Psoas muscle (tissue), 8 donors: ENCODE measurements around the gene HOMER1. TPM values are rescaled to one million over a fixed set of nuclear protein-coding genes. Genes with fewer than 3 reads are reported as not detected.
"Not testable (repeated sequence)": the region's sequence is repeated elsewhere in the genome, so short reads cannot be mapped to it uniquely, and the experiment has no call there.

Experiments used
- ATAC-seq, 4 donors: fragments of 200-7000 bp; cut with Tn5 transposase; one replicate each; pipeline ENCODE4 v1.9.1; 2020; ENCODE audit warnings: moderate library complexity in 3 of 4, mild to moderate bottlenecking in 2 of 4
- DNase-seq, 2 donors: peaks; one replicate each; pipeline ENCODE4 v3.0.0-alpha.2; 2020
- H3K27ac ChIP-seq: fragments of 200-600 bp; one replicate; pipeline ENCODE4 v1.8.0; 2022
- H3K27me3 ChIP-seq, 3 donors: fragments of 200-600 bp in 1 of 3; one replicate each; pipeline versions ENCODE4 v1.6.1 to v1.8.0; 2013 to 2022; ENCODE audit warnings: low read length in 2 of 3, mild to moderate bottlenecking in 2 of 3, moderate library complexity in 1 of 3; ENCODE audit not compliant: insufficient read depth in 3 of 3
- H3K36me3 ChIP-seq, 2 donors: fragments of 200-600 bp in 1 of 2; one replicate each; pipeline versions ENCODE4 v1.6.1 to v1.8.0; 2013 to 2022; ENCODE audit warnings: low read depth in 1 of 2, mild to moderate bottlenecking in 1 of 2, moderate library complexity in 1 of 2; ENCODE audit not compliant: insufficient read depth in 1 of 2
- H3K4me1 ChIP-seq: fragments of 200-600 bp; one replicate; pipeline ENCODE4 v1.8.0; 2022
- H3K4me3 ChIP-seq: fragments of 200-600 bp; one replicate; pipeline ENCODE4 v1.8.0; 2022; ENCODE audit warnings: mild to moderate bottlenecking
- H3K9me3 ChIP-seq: fragments of 200-600 bp; one replicate; pipeline ENCODE4 v1.8.0; 2022
- WGBS, 3 donors: extraction: QIAGEN DNeasy Blood & Tissue Kit; methylation state at CpG; one replicate each; pipeline versions ENCODE4 v1.1.6 to v1.1.7; 2013; 5-methylcytosine and 5-hydroxymethylcytosine counted together
- intact Hi-C, 2 donors: fragments of 100-400 bp; cut with DNase I; formaldehyde crosslinking; loops; one replicate each; pipeline versions ENCODE4 v1.11.0 to v1.14.2; 2022
- polyA plus RNA-seq, 3 donors: library from polyadenylated mRNA; stranded (reverse); fragments of 200-250 nt; gene quantifications; one replicate each; pipeline ENCODE4 v1.2.3, GENCODE V29; 2013
- total RNA-seq, 4 donors: library from RNA; stranded (reverse); fragmentation: NEBNext Ultra II Directional in 2 of 4; extraction: Animal tissue kit (Norgen Biotek cat#: 25700) in 2 of 4; gene quantifications; one replicate each; pipeline versions ENCODE4 v1.2.1 to v1.2.4, GENCODE V29; 2021 to 2023
- TF ChIP-seq, protein P1 (sequence below): fragments of 200-600 bp; IDR thresholded peaks from one replicate; pipeline ENCODE4 v1.8.0; 2022; ENCODE audit warnings: antibody characterized with exemption
- donor health status: healthy with polysubstance abuse.
- donor health status: DM: no; HTN: no; CAD: no; lungs with moderate emphysema.
- donor health status: Bipolar disorder and iron deficiency.
- donor health status: healthy.
- donor health status: DM: yes; HTN: yes; CAD: no.
- donor health status: DM: no; HTN: no; CAD: no.
- donor health status: DM: no; HTN: no; CAD: no.
- donor health status: DM: yes; HTN: yes; CAD: no.

HOMER1 gene
- total and polyA plus RNA-seq, 7 donors, result 3.2 to 52.4 (median 34.3) TPM

DNA sequence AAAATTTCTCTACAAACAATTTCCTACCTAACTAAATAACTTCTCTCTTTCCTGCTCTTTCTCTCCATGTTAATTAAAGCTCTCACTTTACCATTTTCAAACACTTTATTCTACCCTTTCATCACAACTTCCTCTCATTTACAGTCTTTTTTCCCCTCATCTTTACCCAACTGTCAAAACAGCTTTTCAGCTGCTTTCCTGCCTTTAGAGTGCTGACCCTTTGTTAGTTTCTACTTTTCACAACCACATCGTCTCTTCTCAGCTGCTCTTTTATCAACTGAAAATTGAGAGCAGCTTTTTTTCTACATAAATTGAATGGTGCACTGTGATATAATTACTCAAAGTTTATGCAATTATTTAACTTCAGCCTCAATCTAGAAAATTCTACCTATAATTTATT, 3.1 kb upstream of the HOMER1 start:
- Histone ChIP-seq H3K27me3 (no peaks in the 10 kb centered on the region), H3K27ac (no peak overlapping the region), H3K4me1 (no peaks in the 10 kb centered on the region), H3K4me3 (no peak overlapping the region), H3K36me3 (no peaks in the 10 kb centered on the region), H3K9me3 (no peaks in the 10 kb centered on the region)
- intact Hi-C loops, result no loop called here
- DNase-seq (no peak), ATAC-seq (no peak)
- 32 to 59% (median 55%) methylated on average over 1 of the region's 1 CpG for WGBS, 3 donors
- TF ChIP-seq, protein P1, sequence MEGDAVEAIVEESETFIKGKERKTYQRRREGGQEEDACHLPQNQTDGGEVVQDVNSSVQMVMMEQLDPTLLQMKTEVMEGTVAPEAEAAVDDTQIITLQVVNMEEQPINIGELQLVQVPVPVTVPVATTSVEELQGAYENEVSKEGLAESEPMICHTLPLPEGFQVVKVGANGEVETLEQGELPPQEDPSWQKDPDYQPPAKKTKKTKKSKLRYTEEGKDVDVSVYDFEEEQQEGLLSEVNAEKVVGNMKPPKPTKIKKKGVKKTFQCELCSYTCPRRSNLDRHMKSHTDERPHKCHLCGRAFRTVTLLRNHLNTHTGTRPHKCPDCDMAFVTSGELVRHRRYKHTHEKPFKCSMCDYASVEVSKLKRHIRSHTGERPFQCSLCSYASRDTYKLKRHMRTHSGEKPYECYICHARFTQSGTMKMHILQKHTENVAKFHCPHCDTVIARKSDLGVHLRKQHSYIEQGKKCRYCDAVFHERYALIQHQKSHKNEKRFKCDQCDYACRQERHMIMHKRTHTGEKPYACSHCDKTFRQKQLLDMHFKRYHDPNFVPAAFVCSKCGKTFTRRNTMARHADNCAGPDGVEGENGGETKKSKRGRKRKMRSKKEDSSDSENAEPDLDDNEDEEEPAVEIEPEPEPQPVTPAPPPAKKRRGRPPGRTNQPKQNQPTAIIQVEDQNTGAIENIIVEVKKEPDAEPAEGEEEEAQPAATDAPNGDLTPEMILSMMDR, result no peak

DNA sequence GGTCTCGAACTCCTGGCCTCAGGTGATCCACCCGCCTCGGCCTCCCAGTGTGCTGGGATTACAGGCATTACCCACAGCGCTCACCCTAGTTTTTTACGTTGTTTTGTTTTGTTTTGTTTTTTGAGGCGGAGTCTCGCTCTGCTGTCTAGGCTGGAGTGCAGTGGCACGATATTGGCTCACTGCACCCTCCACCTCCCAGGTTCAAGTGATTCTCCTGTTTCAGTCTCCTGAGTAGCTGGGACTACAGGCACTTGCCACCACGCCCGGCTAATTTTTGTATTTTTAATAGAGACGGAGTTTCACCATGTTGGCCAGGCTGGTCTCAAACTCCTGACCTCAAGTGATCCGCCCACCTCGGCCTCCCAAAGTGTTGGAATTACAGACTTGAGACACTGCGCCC, 2.4 kb upstream of the HOMER1 start:
- H3K27ac ChIP-seq, ATAC-seq, H3K9me3 ChIP-seq, intact Hi-C loops, H3K4me3 ChIP-seq, H3K27me3 ChIP-seq, H3K4me1 ChIP-seq, H3K36me3 ChIP-seq, DNase-seq: not testable (repeated sequence)
- WGBS, 3 donors, result 90 to 93% (median 92%) methylated on average over 14 of the region's 14 CpGs

DNA sequence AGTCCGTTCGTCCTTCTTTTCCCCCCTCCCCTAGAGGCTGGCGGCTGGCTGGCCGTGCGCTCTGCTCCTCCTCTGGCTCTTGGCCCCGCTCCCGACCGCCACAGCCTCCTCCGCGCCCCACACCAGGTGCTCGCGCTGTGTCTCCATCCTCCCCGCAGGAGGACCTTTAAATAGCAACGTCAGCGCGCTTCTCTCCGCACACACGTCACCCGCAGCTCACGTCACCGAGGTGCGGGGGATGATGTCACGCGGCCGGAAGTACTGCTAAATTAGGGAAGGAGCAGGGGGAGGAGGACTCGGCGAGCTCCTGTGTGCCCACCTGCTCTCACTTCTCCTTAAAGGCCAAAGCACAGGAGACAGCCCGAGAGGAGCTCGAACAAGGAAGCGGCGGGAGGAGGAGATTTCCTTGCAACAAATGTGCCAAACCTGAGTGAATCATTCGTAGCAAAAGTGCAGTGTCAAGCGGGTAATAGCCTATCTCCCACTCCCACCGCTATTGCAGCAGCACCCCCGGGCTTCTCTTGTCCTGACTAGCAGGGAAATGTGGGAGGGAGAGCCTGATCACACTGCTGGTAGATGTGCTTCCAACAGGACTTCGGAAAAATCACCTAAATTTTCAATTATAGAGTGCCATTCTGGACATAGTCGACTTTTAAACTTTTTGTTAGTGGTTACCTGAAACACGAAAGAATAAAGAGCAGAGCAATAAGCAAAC, 614 bp upstream of the HOMER1 start:
- no peaks in the 10 kb centered on the region for H3K9me3 ChIP-seq
- intact Hi-C loops, result loop anchor here in 1 of 2 donors (5.0 kb wide), 2 partner anchors 33 to 178 kb away; no protein-coding TSS in a partner anchor

DNA sequence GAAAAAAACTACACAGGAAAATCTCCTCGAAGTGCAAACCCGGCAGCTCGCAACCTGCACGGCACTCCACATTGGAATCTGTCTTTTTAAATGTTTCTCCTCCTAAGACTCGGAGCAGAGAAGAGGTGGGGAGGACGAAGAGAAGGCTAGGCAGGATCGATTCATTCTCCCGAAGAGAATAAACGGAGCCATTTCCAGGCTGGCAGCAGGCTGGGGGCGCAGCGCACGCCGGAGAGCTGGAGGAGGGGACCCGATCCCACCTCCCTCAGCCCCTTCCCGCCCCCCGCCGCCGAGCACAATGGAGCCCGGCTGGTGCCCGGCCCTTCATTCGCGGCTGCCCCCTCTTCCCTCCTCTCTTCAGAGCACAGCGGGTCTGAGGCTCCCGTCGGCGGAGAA, 628 bp downstream of the HOMER1 start:
- ATAC-seq, result no peak
- H3K27me3 ChIP-seq, result no peaks in the 10 kb centered on the region
- DNase-seq, result no peak
- H3K36me3 ChIP-seq, result no peaks in the 10 kb centered on the region
- 0 to 1% (median 0%) methylated on average over 22 to 26 of the region's 26 CpGs for WGBS, 3 donors
- intact Hi-C loops, result loop anchor here in 1 of 2 donors (5.0 kb wide), 2 partner anchors 34 to 179 kb away; no protein-coding TSS in a partner anchor
- TF ChIP-seq, protein P1, result no peak
- H3K4me3 ChIP-seq, result peak overlapping the region; percentile 82
- peaks cover 14% of the 10 kb centered on the region for H3K4me1 ChIP-seq
- H3K27ac ChIP-seq, result peak overlapping the region; percentile 95
- no peaks in the 10 kb centered on the region for H3K9me3 ChIP-seq

More for the DNA sequence above, 614 bp upstream of the HOMER1 start:
- TF ChIP-seq, protein P1, result no peak
- 2 to 3% (median 3%) methylated on average over 31 to 38 of the region's 38 CpGs for WGBS, 3 donors
- Histone ChIP-seq H3K4me3 (peak overlapping the region; percentile 82), H3K4me1 (peaks cover 1% of the 10 kb centered on the region), H3K27ac (peak overlapping the region; percentile 95), H3K36me3 (no peaks in the 10 kb centered on the region), H3K27me3 (no peaks in the 10 kb centered on the region)
- ATAC-seq (peak; percentile 85 to 93 (median 88)), DNase-seq (peak; percentile 88 to 95)

DNA sequence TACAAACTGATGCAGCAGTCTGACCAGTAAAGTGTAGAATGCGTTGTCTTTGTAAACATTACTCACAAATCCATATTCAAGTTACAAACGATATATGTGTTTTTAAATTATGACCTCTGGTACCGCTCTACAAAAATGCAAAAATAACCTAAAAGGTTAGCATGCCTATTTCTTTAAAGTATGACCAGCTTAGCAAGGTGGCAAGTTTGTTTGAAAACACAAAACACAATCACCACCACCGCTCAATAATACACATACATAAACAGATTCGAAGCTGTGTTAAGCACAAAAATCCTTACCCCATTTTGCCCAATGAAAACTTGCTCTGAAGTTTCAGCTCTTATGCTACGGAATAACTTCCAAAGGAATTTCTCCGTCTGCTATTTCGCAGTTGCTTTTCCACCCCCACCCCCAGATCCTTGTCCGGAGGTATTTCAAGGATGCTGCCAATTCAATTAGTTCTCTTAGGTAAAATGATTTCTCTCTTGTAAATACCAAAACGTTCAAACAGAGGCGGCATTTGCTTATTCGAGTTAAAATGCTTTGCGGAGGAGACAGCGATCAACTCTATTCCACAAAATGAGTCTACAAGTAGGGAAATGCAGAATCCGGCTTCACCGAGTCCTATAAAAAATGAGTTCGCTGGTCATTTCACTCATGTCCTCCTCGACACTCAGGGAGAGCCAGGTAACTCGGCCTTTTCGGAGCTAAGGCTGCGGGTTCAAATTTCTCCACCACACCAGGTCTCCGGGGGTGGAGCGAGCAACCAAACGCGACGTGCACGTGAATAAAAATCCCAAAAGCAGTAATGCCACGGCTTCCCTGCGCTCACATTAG, 1.2 kb downstream of the HOMER1 start:
- DNase-seq (no peak), ATAC-seq (peak in 1 of 4 donors; percentile 14)
- H3K27ac ChIP-seq, result peak overlapping the region; percentile 95
- H3K36me3 ChIP-seq, result no peaks in the 10 kb centered on the region
- H3K9me3 ChIP-seq, result no peaks in the 10 kb centered on the region
- peaks cover 20% of the 10 kb centered on the region for H3K4me1 ChIP-seq
- H3K4me3 ChIP-seq, result peak overlapping the region; percentile 82
- intact Hi-C loops, result loop anchor here in 1 of 2 donors (5.0 kb wide), 2 partner anchors 35 to 180 kb away; no protein-coding TSS in a partner anchor
- 2 to 4% (median 2%) methylated on average over 29 of the region's 29 CpGs for WGBS, 3 donors
- TF ChIP-seq, protein P1, result no peak
- no peaks in the 10 kb centered on the region for H3K27me3 ChIP-seq
